Activated CD4-positive, alpha-beta memory T cell treated with anti-CD3 and anti-CD28 coated beads, Interleukin-2, amount 10 ng/mL, durations not matched to agents 7 days and 5 days (primary cell): Measurements from ENCODE around the gene CHD6. TPM values are rescaled to one million over a fixed set of nuclear protein-coding genes. Genes with fewer than 3 reads are reported as not detected.

ENCODE experiments used
- CTCF ChIA-PET: fragments of 350-600 bp; sonication (Branson Sonifier 250); formaldehyde crosslinking; loops from one replicate; lab custom pipeline; 2021; ENCODE audit warnings: antibody characterized with exemption, inconsistent platforms; lab: Charles Lee
- POLR2A ChIA-PET: fragments of 350-600 bp; sonication (Branson Sonifier 250); formaldehyde crosslinking; loops from one replicate; lab custom pipeline; 2021; ENCODE audit warnings: antibody characterized with exemption; lab: Charles Lee
- DNase-seq: peaks from one replicate; pipeline ENCODE4 v3.0.0-alpha.2; 2020
- H3K27ac Mint-ChIP-seq: one replicate; pipeline ENCODE4 v1.8.0; 2021; ENCODE audit warnings: mild to moderate bottlenecking, mixed read lengths
- H3K27me3 Mint-ChIP-seq: one replicate; pipeline ENCODE4 v1.8.0; 2021; ENCODE audit warnings: mixed read lengths
- H3K36me3 Mint-ChIP-seq: one replicate; pipeline ENCODE4 v1.8.0; 2021; ENCODE audit warnings: low read depth, mixed read lengths
- H3K4me1 Mint-ChIP-seq: one replicate; pipeline ENCODE4 v1.8.0; 2021; ENCODE audit warnings: mixed read lengths
- H3K4me3 Mint-ChIP-seq: one replicate; pipeline ENCODE4 v1.8.0; 2021; ENCODE audit warnings: mild to moderate bottlenecking, mixed read lengths
- H3K9me3 Mint-ChIP-seq: one replicate; pipeline ENCODE4 v1.8.0; 2021; ENCODE audit warnings: mixed read lengths
- total RNA-seq, 2 experiments: library from RNA; stranded (reverse); gene quantifications; one replicate each; pipeline ENCODE4 v1.2.3, GENCODE V29; 2021

The CHD6 gene
- total RNA-seq, 2 experiments from 2014 or later: 28.0 to 30.3 TPM

DNA sequence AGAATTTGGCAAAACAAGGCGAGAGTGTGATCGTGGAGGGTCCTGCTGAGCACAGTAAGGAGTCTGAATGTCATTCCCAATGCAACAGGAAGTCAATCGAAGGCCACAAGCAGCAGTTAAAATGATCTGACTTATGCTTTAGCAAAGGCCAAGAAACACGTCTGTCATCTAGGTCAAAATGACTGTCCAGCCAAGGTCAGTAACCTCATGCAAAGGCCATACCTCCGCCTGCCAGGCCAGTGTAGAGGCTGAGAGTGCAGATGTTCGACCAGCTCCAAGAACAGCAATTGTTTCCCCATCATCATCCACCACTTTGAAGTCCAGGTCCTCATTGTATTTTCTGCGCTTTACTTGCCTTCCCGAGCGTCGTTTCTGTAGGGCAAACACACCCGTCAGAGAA lies 105.6 kb downstream of the CHD6 start:
- Mint-ChIP-seq H3K27ac (no peak overlapping the region), H3K4me3 (no peak overlapping the region), H3K4me1 (no peaks in the 10 kb centered on the region), H3K9me3 (no peaks in the 10 kb centered on the region), H3K27me3 (no peaks in the 10 kb centered on the region), H3K36me3 (peaks cover 28% of the 10 kb centered on the region)
- POLR2A ChIA-PET: no interaction called here
- CTCF ChIA-PET: no interaction called here
- no peak for DNase-seq

DNA sequence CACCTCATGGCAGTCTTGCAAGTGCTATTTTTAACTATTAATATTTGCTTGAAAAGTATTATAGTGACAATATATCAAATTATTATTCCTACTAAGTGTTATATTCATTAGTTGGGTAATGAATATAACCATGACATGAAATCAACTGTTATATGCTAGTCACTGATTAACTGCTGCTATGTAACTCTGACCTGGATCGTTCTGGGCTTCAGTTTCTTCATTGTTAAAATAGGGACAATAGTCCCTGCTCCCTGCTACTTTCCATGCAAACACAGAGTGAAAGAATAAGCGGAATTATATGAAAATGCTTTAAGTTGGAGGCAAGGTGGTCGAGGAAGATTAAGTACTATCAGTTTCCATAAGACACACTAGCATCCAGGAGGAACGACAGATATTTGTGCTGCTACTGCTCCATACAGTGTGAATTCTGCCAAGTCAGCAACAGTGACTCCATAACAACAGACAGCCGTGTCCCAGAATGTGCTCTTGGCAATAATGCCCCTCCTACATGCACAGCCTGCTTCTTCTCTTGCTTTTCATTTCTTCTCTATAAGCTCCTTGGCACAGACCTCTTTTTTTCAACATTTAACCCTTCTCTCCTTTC lies 107.2 kb downstream of the CHD6 start:
- POLR2A ChIA-PET: no interaction called here
- Mint-ChIP-seq H3K27me3 (no peaks in the 10 kb centered on the region), H3K36me3 (peaks cover 29% of the 10 kb centered on the region), H3K4me1 (no peaks in the 10 kb centered on the region), H3K9me3 (no peaks in the 10 kb centered on the region), H3K27ac (no peak overlapping the region), H3K4me3 (no peak overlapping the region)
- CTCF ChIA-PET: no interaction called here
- DNase-seq: no peak

DNA sequence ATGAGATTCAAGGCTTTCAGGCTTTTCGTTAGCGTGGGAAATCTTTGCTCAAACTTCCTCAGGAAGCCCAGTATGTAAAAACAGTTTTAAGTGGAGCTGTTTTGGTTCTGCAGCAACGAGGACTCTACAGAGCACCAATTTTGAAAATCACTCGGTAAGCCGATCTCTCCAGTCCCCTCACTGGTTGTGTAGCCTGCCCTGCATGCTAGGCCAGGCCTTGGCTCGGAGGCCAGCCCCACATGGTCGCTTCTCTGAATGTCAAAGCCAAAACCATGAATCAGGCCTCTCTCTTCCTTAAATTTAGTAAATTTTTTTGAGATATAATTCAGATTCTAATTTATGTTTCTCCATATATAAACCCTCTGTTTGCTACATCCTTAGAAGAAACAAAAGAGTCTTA lies 108.0 kb downstream of the CHD6 start:
- Mint-ChIP-seq H3K4me1 (no peaks in the 10 kb centered on the region), H3K27me3 (no peaks in the 10 kb centered on the region), H3K36me3 (peaks cover 33% of the 10 kb centered on the region), H3K4me3 (no peak overlapping the region), H3K9me3 (no peaks in the 10 kb centered on the region), H3K27ac (no peak overlapping the region)
- ChIA-PET CTCF (no interaction called here), POLR2A (no interaction called here)
- DNase-seq: no peak

DNA sequence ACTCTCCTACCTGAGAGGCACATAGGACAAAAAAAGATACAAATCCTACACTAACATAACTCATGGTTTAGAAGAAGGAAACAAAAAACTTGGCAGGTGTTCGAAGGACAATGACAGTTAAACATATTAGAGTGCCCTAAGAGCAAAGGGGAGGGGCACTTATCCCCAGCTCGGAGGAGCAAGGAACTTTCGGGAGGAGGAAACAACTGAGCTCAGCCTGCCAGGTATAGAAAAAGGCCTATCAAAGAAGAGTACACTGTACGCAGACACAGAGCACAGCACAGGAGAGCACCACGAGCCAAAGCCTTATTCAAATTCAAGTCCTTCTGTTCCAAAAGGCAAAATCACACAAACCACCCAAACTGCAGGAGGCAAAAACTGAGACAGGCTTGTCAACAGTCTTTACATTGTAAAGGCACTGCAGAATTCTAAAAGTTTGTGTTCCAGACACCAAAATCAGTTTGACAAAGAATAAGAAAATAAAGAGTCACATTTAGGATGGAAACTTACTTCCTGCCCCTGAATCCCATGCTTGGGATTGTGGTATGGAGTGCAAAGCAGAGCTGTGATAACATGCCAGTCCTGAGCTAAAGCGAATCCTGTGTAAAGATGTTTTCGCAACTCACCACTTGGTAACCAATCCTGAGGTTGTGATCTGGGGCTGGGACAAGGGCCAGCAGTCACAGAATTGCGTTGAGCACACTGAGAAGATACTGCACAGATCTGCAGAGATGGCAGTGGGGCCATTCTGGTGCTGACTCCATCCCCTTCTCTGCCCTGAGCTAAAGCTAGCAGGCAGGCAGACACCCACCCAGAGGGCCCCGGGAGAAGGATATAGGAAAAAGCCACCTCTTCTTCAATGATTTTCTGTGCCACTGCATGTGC lies 108.6 kb downstream of the CHD6 start:
- no peaks in the 10 kb centered on the region for H3K9me3 Mint-ChIP-seq
- no peak overlapping the region for H3K27ac Mint-ChIP-seq
- no peaks in the 10 kb centered on the region for H3K27me3 Mint-ChIP-seq
- no peak overlapping the region for H3K4me3 Mint-ChIP-seq
- no peak for DNase-seq
- ChIA-PET CTCF (no interaction called here), POLR2A (no interaction called here)
- peaks cover 33% of the 10 kb centered on the region for H3K36me3 Mint-ChIP-seq
- no peaks in the 10 kb centered on the region for H3K4me1 Mint-ChIP-seq

DNA sequence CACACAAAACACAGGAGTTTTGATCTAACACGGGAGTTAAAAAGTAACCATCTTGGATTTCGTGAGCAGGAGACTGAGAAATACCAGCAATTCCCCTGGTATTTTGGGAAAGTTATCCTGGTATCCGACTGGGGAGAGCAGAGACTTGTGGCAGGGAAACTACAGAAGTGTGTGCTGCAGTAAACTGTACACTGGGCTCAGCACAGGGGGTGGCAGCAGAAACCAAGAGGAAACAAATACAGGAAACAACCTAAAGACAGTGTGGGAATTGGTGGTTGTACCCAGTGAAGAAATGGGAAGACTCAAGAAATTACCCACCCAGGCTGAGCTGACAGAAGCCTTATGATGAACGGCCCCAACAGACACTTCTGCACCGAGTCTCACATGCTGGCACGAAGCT lies 109.8 kb downstream of the CHD6 start:
- Mint-ChIP-seq H3K27me3 (no peaks in the 10 kb centered on the region), H3K4me3 (no peak overlapping the region), H3K4me1 (no peaks in the 10 kb centered on the region), H3K9me3 (no peaks in the 10 kb centered on the region), H3K27ac (no peak overlapping the region), H3K36me3 (peaks cover 28% of the 10 kb centered on the region)
- CTCF ChIA-PET: no interaction called here
- DNase-seq: no peak
- POLR2A ChIA-PET: no interaction called here

DNA sequence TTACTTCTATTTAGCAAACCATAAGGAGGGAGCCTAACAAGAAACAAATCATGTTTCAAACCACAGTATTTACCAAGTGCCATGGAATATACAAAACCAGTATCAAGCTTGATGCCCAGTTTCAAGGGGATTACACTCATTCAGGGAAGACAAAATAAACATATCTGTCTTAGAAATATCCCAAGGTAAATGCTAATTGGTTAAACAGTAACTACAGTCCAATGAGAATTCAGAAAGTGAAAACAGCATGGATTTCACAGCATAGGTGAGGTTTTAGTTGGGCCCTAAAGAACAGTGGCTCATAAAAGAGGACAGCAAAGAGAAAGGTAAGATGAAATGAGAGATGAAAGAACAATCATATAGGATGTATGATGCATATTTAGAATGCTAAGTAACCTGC lies 110.3 kb downstream of the CHD6 start:
- H3K4me1 Mint-ChIP-seq: no peaks in the 10 kb centered on the region
- H3K27ac Mint-ChIP-seq: no peak overlapping the region
- CTCF ChIA-PET: no interaction called here
- peaks cover 26% of the 10 kb centered on the region for H3K36me3 Mint-ChIP-seq
- POLR2A ChIA-PET: no interaction called here
- no peak for DNase-seq
- H3K27me3 Mint-ChIP-seq: no peaks in the 10 kb centered on the region
- H3K9me3 Mint-ChIP-seq: no peaks in the 10 kb centered on the region
- no peak overlapping the region for H3K4me3 Mint-ChIP-seq

DNA sequence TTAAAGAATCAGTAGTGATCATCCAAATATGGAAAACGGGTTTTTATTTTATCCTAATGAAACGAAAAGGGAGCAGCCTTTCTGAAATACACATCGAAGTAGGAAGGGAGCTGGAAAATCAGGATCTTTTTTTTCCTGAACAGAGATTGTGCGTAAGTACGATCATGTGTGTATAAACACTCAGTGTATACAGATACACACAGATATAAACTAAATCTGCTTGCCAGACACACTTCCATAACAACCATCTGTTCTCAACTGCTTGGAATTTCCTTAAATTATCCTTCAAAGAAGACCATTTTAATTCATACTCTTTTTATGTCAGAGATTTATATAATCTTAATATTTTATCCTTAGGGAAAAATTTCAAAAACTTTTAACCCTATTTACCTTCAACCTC lies 110.7 kb downstream of the CHD6 start:
- Mint-ChIP-seq H3K9me3 (no peaks in the 10 kb centered on the region), H3K36me3 (peaks cover 22% of the 10 kb centered on the region), H3K27me3 (no peaks in the 10 kb centered on the region), H3K4me3 (no peak overlapping the region), H3K4me1 (no peaks in the 10 kb centered on the region), H3K27ac (no peak overlapping the region)
- CTCF ChIA-PET: no interaction called here
- POLR2A ChIA-PET: no interaction called here
- no peak for DNase-seq

DNA sequence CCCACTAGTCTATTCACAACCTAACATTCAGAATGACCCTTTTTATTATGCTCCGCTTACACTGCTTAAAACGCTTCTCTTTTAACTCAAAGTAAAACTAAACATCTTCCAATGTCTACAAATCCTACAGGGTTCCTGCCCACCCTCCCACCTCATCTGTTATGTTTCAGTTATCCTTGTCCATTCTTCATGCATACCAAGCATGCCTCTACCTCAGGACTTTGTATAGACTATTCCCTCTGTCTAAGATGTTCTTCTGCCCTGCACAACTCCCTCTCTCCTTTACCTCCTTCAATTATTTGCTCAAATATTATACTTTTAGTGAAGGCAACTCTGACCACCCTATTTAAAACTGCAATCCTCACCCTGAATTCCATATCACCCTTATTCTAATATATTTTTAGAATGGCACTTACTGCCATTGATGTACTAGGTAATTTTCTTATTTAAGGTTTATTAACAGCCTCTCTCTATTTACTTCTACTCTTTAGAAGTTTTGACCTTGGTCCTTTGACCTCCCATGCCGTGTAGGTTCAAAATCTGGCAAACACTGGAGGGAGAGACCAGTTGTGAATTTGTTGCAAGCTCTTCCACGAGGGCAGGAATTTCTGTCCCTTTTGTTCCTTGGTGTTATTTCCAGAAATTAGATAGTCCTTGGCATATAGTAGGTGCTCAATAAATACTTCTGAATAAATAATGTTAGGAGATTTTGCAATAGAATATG lies 111.8 kb downstream of the CHD6 start:
- no peak overlapping the region for H3K27ac Mint-ChIP-seq
- DNase-seq: no peak
- no peaks in the 10 kb centered on the region for H3K27me3 Mint-ChIP-seq
- peaks cover 16% of the 10 kb centered on the region for H3K36me3 Mint-ChIP-seq
- H3K4me1 Mint-ChIP-seq: no peaks in the 10 kb centered on the region
- POLR2A ChIA-PET: no interaction called here
- CTCF ChIA-PET: no interaction called here
- H3K9me3 Mint-ChIP-seq: no peaks in the 10 kb centered on the region
- no peak overlapping the region for H3K4me3 Mint-ChIP-seq

DNA sequence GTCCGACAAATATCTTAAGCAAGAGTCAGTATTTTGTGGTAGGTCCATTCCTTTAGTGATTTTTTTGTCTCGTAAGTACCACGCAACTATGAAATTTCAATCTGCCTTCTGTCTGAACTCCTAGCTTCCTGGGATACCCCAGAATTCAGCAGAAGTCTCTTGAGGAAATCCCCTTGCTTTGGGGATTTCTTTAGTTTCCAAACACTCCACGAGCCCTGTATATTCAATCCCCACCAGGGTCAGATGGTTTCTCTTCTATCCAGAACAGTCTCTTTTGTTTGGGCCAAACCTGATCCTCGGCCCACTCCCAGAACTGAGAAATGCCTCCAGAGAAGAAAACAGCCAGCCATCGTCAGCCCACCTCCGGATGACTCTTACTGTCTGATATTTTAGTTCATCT lies 113.0 kb downstream of the CHD6 start:
- ChIA-PET POLR2A (no interaction called here), CTCF (no interaction called here)
- H3K27ac Mint-ChIP-seq: no peak overlapping the region
- no peaks in the 10 kb centered on the region for H3K27me3 Mint-ChIP-seq
- no peaks in the 10 kb centered on the region for H3K9me3 Mint-ChIP-seq
- DNase-seq: no peak
- H3K36me3 Mint-ChIP-seq: peaks cover 14% of the 10 kb centered on the region
- no peak overlapping the region for H3K4me3 Mint-ChIP-seq
- no peaks in the 10 kb centered on the region for H3K4me1 Mint-ChIP-seq

DNA sequence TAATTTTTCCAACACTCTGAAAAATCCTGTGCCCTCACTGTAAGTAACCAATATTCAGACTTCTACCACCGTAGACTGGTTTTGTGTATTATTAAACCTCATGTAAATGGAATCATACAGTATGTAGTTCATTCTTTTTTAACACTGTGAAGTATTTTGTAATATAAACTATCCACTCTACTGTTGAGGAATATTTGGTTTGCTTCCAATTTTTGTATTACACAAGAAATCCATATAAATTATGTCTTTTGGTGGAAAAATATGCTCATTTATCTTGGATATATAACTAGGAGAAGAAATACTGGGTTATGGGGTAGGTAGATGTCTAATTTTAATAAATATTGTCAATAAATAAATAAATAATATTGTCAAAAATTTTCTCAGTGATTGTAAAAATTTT lies 116.8 kb downstream of the CHD6 start:
- Mint-ChIP-seq H3K9me3 (no peaks in the 10 kb centered on the region), H3K4me1 (no peaks in the 10 kb centered on the region), H3K36me3 (peaks cover 12% of the 10 kb centered on the region), H3K27me3 (no peaks in the 10 kb centered on the region), H3K4me3 (no peak overlapping the region), H3K27ac (no peak overlapping the region)
- no peak for DNase-seq
- POLR2A ChIA-PET: no interaction called here
- CTCF ChIA-PET: no interaction called here

DNA sequence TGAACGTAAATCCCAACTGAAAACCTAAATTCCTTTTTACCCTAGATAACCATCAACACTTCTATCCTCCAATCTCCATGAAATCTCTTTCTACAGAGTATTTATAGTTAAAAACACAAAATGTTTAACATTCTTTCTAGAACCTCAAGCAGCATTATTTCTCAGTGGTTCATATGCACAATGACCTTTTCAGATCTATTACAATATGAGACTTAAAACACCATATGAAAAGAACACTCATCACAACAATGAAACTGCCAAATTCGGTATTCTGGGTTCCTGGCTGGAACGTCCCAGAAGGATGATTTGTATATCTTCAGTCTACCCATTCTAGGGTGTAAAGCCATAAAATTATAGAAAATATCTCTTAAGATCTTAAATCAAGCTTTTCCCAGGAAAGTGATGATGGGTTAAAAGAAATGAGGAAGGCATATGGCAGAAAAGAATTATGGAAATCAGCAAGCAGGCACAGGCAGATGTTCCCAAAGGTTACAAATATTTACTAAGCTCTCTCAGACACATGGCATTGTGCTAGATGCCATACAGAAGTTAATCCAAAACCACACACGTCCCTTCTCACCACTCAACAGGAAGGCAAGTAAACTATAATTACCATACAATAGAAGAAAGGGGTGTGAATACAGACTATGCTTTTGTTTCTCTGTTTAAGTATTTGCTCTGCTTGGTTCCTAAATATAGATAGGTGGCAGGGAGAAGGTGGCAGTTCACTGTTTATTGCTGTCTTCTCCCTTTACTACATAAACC lies 118.0 kb downstream of the CHD6 start:
- Mint-ChIP-seq H3K9me3 (no peaks in the 10 kb centered on the region), H3K4me3 (no peak overlapping the region), H3K27ac (no peak overlapping the region), H3K4me1 (no peaks in the 10 kb centered on the region), H3K27me3 (no peaks in the 10 kb centered on the region), H3K36me3 (peaks cover 7% of the 10 kb centered on the region)
- CTCF ChIA-PET: no interaction called here
- POLR2A ChIA-PET: no interaction called here
- no peak for DNase-seq

DNA sequence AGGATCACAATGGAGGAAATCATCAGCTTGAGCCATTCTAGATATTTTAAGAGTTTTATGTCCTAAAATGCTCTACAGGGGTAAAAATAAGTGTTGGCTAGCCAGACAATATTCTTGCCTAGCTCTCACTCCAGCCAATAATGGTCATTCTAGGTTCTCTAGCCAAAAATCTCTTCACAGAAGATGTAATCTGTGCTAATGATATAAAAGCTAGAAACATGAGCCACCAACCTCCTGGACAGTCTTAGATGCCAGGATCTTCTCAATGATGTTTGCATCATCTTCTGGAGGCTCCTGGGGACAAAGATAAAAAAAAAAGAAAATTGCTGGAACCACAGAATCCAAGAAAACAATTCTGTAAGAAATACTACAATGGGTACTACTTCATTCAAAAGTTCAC lies 119.1 kb downstream of the CHD6 start:
- CTCF ChIA-PET: no interaction called here

More for the DNA sequence above, 119.1 kb downstream of the CHD6 start:
- POLR2A ChIA-PET: no interaction called here
- DNase-seq: no peak
- no peak overlapping the region for H3K4me3 Mint-ChIP-seq
- H3K27ac Mint-ChIP-seq: no peak overlapping the region
- peaks cover 7% of the 10 kb centered on the region for H3K36me3 Mint-ChIP-seq
- H3K27me3 Mint-ChIP-seq: no peaks in the 10 kb centered on the region
- no peaks in the 10 kb centered on the region for H3K4me1 Mint-ChIP-seq
- no peaks in the 10 kb centered on the region for H3K9me3 Mint-ChIP-seq
